NOMO-1 treated with dmso at 0.1 percent for 144 hours (cell line): ENCODE measurements around the gene IQSEC1.

ENCODE experiments used
- DNase-seq: peaks from one replicate; lab custom pipeline; 2025; ENCODE audit not compliant: unreplicated experiment; lab: John Stamatoyannopoulos, UW

Gene IQSEC1

GRCh38 chr3:13017361-13018042 lies 55.7 kb downstream of the IQSEC1 start:
- no peak for DNase-seq

- DNase-seq = no peak
These were observed 56.4 kb downstream of the IQSEC1 start for GRCh38 chr3:13016721-13017255.

DNA sequence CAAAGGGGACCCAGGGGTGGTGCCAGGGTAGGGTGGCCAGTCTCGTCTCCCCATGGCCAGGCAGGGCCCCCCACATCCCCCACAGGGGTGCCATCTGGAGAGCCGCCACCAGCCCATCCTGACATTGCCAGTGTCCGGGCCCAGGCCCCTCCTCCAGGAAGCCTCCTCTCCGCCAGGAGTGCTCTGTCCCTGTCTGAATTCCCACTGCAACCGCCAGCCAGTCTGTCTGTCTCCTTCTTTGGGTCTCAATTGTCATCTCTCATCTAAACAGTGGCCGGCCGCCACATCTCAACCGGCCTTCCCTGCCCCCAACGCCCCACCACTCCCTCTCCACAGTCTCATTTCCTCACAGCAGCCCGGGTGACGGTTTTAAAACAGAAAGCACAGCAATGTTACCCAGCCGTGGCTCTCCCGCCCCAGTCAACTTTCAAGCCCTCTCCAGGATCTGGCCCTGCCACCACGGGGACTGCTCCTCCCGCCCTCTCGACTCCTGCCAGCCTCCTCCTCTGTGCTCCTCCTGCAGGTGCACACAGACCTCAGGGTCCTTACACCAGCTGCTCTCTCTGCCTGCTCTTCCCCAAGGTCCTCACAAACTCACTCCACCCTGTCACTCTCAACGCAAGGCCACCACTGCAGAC lies 57.0 kb downstream of the IQSEC1 start:
- DNase-seq = peak; percentile 79

GRCh38 chr3:13015286-13016082 lies 57.7 kb downstream of the IQSEC1 start:
- no peak for DNase-seq

DNA sequence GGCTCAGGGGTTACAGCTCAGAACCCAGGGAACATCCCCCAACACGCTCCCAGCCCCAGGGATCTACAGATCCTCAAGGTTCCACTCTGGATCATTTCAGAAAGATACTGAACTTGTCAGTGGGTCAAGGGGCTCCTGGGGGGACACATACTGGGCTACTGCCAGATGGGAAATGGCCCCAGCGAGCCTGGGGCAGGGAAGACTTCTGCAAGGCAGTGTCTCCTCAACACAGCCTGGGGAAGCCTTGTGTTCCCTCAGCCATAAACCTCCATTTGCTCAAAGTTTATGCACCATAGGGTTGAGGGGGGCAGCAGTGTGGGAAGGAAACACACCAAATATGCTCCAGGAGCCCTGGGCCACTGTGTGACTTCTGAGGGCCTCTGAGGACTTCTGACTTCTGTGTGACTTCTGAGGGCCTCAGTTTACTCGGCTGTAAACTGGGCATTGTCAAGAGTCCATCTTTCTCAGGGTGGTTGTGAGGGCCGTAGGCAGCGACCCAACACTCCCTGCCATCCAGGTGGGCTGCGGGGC lies 58.4 kb downstream of the IQSEC1 start:
- no peak for DNase-seq

DNA sequence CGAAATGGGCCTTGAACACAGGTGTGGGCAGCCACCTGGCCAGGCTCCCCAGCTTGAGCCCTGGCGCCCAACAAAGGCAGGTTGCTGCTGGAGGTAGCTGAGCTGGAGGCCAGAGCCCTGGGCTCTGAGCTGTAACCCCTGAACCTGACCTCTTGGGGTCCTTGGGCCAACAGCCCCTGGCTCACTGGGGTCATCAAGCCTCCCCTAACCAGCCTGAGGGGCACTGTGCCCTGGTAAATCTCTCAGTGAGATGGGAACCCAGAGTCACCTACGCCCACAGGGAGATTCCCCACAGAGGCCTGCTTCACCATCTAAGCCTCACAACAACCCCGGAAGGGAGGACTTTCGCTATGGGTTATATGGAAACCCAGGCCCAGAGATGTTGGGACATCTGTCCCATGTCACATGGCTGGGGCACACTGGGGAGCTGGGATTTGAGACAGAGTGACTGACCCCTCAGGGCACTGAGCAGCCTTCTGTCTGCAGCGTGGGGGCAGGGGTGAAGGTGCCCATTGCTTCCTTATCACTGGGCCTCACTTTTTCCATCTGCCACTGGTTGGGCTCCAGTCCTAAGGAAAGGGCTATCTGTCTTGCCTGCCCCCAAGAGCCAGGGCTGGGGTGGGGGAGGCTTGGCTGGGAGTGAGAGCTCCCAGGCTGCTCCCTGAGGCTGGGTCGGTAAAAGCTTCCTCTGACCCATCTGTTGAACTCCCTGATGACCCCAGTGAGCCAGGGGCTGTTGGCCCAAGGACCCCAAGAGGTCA lies 59.1 kb downstream of the IQSEC1 start:
- no peak for DNase-seq

DNA sequence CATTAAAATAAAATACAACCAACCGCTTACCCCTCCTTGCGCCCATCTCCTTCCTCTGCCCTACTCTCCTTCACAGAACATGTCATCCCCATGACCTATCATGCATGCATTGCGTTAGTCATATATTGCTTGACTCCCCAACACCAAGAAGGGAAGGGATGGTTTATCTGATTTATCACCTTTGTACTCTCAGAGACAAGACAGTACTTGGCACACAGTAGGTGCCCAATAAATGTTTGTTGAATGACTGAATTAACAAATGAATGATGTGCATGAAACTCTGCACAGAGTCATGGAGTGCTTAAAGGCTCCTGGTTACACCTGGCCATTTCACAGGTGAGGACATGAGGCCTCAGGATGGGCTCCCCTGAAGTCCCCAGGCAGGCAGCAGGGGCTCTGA lies 59.7 kb downstream of the IQSEC1 start:
- DNase-seq = no peak

- no peak for DNase-seq
These were observed 60.1 kb downstream of the IQSEC1 start for GRCh38 chr3:13013151-13013561.

DNA sequence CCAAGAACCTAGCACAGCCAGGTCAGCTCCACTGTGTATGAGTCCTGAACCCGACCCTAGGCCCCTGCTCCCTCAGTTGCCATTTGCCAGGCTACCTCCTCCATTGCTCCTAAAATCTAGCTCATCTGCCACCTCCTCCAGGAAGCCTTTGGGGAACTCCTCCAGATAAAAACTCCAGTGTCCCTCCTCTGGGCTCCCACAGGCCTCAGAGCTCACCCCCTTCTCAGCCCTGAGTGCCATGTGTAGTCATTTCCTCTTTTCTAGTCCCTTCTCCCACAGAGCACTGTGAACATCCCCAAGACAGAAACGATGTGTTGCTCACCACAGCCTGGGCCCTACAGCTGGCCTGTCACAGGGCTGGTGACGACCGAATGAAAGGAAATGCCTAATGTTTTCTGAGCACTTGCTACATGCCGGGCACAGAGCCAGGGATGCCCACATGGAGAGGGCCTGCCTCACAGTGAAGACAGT lies 61.0 kb downstream of the IQSEC1 start:
- DNase-seq = peak; percentile 93

DNA sequence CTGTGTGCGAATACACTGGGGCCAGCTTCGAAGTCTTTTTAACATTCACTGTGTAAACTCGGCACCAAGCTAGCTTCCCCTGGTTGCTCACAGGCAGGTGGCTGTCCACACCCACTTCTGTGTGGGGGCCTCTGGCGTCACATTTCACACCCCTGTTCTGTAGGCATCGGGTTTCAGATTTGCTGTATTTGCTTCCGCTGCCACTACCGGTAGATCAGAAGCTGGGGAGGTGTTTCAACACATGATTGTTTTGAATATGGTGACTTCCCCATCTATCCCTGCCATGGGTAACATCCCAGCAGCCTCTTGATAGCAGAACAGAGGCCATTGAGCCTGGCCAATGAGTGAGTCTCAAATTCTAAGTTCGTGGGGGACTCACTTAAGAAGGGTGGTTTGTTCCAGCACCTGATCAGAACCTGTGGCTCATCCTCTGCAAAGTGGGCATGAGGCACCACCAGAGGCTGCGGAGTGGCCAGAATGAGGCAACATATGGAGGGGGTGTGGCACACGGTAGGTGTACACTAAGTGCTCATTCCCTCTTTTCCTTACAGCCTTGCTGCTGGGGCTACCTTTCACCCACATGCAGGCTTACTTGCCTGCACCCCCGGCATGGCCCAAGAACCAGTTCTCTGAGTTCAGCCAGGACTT lies 61.5 kb downstream of the IQSEC1 start:
- peak; percentile 79 for DNase-seq

DNA sequence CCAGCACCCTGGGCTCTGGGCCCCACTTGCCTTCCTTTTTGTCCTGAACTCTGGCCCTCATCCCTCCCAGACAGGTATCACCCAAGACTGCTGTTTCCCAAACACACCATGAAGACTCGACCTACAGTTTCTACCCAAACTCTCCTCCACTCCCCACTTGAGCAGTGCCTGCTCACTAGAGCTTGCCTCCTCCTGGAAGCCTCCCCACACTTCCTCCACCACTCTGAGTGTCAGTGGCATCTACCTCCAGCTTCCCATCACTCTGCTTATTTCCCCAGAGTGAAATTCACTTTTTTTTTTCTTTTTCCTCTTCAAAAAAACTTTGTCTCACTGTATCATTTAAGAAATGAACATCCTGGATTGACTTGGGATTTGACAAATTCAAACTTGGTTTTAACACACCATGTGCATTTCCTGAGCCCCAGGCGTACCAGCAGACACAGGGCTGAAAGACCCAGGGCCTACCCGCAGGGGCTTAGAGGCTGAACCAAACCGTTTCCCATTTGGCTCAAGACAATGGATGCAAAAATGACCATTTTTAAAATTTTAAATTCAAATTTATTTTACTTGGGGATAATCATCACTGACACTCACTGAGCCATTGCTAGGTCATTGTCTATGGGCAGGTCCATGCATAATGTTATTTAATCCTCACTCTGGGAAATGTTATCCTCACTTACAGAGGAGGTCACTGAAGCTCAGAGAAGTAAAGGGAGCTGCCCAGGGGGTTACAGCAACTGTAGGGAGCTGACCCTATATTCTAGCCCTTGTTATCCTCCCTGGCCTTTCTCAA lies 62.3 kb downstream of the IQSEC1 start:
- DNase-seq = no peak

DNA sequence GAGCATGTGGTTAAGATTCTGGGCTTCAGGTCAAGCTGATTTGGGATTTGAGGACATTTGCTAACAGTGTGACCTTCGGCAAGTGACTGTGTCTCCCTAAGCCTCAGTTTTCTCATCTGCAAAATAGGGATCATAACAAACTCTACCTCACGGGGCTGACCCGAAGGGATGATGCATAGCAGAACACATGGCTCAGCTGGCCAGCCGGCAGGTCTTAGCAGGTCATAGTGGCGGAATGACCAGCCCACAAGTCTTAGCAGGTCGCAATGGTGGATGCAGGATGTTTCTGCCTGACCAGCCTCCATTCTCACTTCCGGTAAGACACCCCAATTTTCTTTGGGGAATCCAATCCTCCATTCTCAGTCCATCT lies 63.3 kb downstream of the IQSEC1 start:
- DNase-seq = no peak

GRCh38 chr3:13009132-13009945 lies 63.9 kb downstream of the IQSEC1 start:
- DNase-seq = peak; percentile 93

- no peak for DNase-seq
These were observed 64.9 kb downstream of the IQSEC1 start for GRCh38 chr3:13008155-13008995.

DNA sequence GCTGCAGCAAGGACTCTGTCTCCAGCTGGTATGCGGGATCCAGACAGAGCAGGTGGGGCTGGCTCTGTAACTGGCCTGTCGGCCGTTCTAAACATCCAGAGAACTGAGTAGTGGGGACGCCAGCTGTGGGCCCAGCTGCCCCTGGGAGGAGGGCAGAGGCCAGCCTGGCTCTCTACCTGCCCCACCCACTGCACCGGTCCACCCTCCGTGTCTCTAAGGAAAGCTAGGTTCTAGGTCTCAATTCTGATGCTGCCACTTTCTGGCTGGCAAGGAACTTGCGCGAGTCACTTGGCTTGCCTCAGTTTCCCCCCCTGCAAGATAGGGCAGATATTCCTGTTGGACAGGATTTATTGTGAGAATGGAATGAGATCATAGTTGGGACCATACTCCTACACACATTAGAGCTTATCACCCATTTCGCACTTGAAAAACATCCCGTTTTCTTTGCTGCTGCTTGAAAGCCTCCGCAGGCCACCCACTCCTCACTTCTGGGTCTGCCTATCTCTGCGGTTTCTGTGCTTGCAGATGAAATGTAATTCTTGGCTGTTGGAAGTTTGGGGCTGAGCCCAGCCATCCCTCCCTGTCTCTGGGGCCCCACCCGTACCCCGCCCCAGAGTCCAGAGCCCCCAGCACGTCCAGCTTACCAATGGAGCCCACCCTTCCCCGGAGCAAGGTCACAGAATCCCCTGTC lies 65.8 kb downstream of the IQSEC1 start:
- no peak for DNase-seq

GRCh38 chr3:13006216-13006990 lies 66.8 kb downstream of the IQSEC1 start:
- no peak for DNase-seq
